GM13976 (cell line): ENCODE data around the gene KRTAP12-2.

Source experiments
- DNase-seq: peaks from one replicate; pipeline ENCODE4 v3.0.0; 2012; ENCODE audit warnings: low spot score
- in situ Hi-C: fragments of 300-500 bp; cut with MboI; formaldehyde crosslinking; loops from one replicate; pipeline ENCODE4 v1.12.0; 2022; ENCODE audit warnings: low sequenced_read_pairs, mixed read lengths, inconsistent platforms; ENCODE audit not compliant: unreplicated experiment
- TF ChIP-seq, protein P1 (sequence below): IDR thresholded peaks from 2 replicates; pipeline ENCODE4 v1.5.1; 2012; ENCODE audit warnings: borderline replicate concordance, mild to moderate bottlenecking; ENCODE audit not compliant: insufficient read depth; ENCODE audit errors: extremely low read depth, missing control alignments, control extremely low read depth

KRTAP12-2 gene

DNA sequence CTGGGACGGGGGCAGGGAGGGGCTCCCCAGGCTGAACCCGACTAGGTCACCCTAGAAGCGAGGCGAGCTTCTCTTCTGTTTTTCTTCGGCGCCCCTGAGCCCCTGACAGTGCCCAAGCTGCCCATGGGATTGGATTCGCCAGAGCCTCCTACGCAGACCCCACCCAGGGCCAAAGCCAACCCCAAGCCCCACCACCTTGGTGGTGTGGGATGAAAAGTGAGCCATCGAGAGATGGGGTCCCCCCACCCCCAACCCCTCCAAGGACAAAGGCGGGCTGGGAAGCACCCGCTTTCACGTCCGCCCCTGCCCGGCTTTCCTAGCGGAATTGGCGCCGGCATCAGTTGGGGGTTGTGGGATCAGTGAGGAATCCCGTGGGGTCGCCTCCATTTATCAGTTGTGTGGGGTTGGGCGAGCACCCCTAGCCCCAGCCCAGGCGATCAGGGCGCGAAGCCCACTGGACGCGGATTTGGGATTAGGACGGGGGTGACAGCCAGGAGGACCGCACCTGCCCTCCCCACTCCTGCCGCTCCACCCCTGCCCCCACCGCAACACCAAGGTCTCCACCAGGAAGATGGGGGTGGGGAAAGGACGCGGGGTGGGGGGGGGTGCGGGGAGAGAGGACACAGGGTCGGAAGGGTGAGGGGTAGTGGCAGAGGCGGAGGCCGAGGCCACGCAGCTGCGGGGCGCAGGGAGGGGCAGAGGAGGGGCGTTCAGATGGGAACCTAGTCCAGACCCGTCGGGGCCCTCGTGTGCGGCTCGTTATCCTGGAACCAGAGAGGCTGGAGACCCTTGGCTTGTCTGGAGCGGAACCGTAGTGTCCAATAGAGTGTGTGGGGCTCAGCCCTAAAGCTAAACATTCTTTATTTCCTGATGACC is 40.2 kb upstream of the KRTAP12-2 start:
- in situ Hi-C loops, result no loop called here
- TF ChIP-seq, protein P1, sequence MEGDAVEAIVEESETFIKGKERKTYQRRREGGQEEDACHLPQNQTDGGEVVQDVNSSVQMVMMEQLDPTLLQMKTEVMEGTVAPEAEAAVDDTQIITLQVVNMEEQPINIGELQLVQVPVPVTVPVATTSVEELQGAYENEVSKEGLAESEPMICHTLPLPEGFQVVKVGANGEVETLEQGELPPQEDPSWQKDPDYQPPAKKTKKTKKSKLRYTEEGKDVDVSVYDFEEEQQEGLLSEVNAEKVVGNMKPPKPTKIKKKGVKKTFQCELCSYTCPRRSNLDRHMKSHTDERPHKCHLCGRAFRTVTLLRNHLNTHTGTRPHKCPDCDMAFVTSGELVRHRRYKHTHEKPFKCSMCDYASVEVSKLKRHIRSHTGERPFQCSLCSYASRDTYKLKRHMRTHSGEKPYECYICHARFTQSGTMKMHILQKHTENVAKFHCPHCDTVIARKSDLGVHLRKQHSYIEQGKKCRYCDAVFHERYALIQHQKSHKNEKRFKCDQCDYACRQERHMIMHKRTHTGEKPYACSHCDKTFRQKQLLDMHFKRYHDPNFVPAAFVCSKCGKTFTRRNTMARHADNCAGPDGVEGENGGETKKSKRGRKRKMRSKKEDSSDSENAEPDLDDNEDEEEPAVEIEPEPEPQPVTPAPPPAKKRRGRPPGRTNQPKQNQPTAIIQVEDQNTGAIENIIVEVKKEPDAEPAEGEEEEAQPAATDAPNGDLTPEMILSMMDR, result no peak
- no peak for DNase-seq

DNA sequence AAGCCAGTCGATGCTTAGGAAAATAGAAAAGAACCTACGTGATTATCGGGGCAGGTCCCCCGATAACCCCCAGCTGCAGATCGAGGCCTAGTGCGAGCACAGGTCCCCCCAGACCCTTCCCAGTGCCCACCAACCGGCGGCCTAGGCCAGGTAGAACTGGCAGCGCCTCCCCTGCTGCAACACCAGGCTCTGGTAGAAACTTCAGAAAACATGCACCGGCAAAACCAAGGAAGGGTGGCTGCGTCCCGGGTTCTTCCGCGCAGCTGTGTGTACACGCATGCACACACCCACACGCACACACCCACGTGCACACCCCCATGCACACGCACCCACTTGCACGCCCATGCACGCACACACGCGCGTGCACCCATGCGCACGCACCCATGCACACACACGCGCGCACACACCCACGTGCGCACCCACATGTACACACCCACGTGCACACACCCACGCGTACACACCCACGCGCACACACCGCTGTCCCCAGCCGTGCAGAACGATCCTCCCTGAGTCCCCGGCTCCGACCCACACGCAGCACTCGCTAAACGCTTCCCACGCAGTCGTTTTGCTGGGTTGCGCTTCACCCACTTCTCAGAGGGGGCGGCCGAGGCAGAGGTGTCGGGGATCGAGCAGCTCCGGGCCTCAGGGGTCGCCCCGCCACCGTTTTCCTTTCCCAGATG is 39.4 kb upstream of the KRTAP12-2 start:
- in situ Hi-C loops, result no loop called here
- DNase-seq, result peak; percentile 32
- TF ChIP-seq, protein P1, result no peak

DNA sequence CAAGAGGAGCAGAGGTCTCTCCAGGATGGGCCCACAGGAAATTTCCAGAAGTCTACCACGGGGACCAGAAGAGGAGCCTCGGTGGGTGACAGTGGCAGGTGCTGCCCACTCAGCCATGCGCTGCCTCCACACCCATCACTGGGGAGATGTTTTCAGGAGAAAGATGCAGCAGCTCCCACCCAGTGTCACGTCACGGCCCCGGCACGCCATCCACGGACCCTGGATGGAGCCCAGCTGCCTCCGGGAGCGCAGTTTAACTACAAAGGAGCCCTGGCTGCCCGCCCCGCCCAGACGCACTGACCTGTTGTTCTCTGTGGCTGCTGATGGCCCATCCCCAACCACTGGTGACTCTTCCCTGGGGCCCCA is 37.9 kb upstream of the KRTAP12-2 start:
- no peak for DNase-seq
- in situ Hi-C loops, result no loop called here
- TF ChIP-seq, protein P1, result no peak

DNA sequence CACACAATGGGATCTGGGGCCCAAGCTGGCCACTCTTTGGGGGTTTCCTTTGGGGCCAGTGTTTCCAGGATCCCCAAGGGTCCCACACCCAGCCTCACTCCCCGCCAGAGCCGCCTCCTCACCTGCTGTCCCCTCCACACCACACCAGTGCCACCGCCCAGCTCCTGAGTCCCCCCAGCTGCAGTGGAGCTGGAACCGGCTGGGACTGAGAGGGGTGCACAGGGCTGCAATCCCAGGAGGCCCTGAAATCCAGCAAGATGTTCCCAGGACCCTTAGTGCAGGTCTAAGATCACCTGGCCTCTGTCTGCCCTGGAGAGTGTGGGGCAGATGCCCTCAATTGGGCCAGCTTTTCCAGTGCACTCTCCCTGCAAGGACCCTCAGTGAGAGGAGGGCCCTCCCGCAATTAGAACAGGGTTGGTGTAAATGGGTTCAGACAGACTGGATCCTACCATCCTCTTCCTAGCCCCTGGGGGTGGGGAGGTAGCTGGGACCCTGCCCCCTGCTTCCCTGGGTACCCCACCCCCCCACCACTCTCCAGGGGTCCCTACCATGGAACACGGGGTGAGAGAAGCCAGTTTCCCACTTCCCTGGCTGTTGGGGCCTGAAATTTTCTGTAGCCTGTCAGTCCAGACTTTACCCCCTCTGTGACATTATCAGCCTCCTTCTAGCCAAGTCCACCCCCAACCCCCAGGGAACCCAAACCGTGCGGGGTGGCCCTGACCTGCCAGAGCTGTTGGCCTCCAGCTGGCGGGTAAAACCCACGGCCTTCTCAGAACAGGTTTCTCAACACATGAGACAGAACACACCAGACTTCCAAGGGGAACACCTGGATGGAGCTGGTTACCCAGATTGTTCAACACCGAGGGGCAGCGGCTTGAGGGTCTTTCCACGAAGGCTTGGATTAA is 37.3 kb upstream of the KRTAP12-2 start:
- in situ Hi-C loops, result no loop called here
- TF ChIP-seq, protein P1, result no peak
- no peak for DNase-seq

DNA sequence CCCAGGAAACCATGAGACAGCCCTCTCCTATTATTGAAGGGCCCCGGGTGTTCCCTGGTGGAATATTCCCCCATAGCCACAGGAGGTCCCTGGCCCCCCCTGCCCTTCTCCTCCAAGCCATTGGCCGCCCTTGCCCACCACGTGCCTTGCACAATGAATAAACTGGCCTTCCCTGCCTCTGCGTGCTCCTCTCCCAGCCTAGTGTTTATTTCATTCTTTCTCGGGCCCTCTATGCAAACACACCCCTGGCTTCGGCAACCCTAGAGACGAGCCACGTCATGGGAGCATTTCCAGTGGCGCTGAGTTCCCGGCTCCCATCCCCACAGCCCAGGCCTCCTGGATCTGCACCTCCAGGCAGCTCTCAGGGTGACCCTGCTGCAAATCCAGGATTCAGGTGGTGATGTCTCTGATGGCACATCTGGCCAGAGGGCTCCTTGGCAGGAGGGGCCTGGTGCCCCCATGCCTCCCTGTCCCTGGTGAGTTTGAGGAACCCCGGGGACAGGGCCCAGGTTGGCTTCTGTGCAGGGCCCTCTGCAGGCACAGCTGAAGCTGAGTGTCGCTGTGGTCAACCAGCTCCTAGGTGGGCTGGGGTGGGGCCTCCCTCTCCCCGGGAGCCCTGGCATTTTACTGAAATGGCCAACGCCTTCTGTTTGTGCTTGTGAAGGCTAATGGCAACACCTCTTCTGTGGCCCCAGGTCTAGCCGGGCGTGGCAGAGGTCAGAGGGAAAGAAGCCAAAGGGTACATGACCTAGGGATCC is 36.4 kb upstream of the KRTAP12-2 start:
- TF ChIP-seq, protein P1, result no peak
- in situ Hi-C loops, result no loop called here
- DNase-seq, result no peak
